Measurements from ENCODE around the gene ADORA2A.

The ADORA2A gene

DNA sequence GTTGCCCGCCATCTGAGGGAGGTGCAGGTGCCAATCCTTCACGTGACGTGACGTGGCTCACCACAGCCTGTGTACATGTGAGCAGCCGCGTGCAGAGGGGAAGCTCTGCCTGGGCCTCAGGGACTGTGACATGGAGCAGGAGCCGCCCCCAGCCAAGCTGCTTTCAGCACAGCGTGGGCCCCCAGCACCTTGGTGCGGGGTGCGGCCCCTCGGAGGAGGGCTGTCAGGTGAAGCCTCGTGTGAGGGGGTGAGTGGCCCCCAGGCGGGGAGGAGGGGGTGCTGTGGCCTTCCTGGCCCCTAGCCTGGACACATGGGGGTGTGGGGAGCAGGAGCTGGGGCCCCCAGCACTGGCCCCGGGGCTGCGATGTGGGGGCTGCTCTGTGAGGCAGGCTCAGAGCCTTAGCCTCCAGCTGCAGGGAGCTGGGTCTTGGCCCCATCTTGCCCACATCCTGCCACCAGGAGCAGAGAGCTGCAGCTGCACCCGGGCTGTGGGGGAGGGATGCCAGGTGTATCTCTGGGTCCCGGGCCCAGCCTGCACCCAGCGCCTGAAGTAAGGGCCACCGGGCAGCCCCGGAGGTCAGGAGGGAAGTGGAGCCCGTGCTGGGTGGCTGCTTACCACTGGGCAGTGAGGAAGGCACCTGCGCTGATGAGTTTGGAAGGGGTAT, at the start of gene ADORA2A:
ADORA2A (plus strand) TSS at position 100 of the 665 bp plus-strand sequence. CDS start 5,806 bp downstream, outside the sequence.
- DNase-seq (ENCODE audit: low read depth in 2 of 2) = peak; percentile 70 to 72

- DNase-seq (ENCODE audit: low read depth in 2 of 2) = no peak
These were observed 47.9 kb upstream of the ADORA2A start for GRCh38 chr22:24379536-24379935.

DNA sequence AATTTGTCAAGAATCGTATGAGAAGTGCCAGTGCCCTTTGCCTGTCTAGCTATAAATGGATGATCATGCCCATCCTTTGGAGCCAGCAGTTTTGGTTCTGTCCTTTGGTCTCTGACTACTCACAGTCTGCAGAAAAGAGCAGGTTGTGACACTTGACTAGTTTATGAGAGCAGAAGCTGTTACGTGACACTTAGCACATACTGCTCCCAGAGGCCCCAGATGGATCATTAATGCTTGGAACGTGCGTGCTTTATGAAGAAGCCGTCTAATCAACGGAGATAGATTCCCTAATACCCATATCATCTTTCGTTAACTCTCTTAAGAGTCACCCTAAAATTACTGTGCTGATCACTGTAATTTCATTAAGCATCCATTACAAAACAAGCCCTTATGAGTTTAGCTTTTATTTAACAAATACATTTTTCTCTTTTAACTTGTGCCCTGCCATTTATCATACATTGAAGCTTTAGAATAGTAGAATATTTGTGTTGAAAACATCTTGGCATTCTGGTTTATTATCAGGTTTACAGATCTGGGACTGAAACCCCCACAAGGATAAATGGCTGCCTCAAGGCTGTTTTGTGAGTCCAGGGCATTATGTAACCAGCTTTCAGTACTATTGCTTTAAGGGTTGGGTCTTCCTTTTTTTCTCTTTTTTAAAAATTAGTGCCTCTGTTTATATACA, 47.0 kb upstream of the ADORA2A start:
- DNase-seq (ENCODE audit: low read depth in 2 of 2) = no peak

GRCh38 chr22:24380905-24381230, 46.5 kb upstream of the ADORA2A start:
- DNase-seq (ENCODE audit: low read depth in 2 of 2) = no peak

GRCh38 chr22:24383061-24383460, 44.3 kb upstream of the ADORA2A start:
- DNase-seq (ENCODE audit: low read depth in 2 of 2) = no peak

DNA sequence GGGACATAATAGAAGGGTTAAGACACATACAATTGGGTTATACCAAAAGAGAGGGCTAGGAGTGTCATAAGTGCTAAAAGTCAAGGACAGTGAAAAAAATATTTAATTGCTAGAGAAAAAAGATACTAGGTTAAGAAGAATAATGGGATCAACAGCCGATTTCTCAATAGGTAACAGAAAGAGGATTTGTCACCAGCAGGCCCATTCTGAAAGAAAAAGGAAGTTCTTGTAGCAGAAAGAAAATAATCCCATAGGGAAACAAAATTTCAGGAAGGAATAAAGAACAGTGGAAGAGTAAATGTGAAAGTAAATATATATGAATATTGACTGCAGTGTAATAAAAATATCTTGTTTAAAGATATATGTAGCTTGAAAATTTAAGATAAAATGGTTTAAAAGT, 43.3 kb upstream of the ADORA2A start:
- DNase-seq (ENCODE audit: low read depth in 2 of 2) = no peak

DNA sequence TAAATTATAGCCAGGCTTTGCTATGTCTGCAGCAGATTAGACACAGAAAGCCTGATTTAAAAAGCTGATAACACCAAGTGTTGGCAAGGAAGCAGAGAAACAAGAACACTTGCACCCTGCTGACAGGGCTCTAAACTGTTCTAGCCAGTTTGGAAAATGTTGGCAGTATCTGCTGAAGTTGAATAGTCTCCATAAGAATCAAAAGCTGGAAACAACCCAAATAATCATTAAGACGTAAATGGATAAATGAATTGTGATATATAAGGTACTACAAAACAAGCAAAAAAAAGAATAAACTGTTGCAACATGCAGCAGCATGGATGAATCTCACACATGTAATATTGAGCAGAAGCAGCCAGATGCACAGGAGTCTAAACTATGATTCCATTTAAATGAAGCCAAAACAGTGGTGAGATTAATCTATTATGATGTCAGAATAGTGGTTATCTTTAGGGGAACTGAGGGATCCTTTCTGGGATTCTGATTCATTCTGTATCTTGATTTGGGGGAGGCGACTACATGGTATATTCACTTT, 40.4 kb upstream of the ADORA2A start:
- DNase-seq (ENCODE audit: low read depth in 2 of 2) = no peak

- no peak for DNase-seq (ENCODE audit: low read depth in 2 of 2)
These were observed 37.7 kb upstream of the ADORA2A start for GRCh38 chr22:24389680-24390079.

- no peak for DNase-seq (ENCODE audit: low read depth in 2 of 2)
These were observed 37.2 kb upstream of the ADORA2A start for GRCh38 chr22:24390156-24390555.

GRCh38 chr22:24390576-24390975, 36.8 kb upstream of the ADORA2A start:
- no peak for DNase-seq (ENCODE audit: low read depth in 2 of 2)

- DNase-seq (ENCODE audit: low read depth in 2 of 2) = no peak
These were observed 35.6 kb upstream of the ADORA2A start for GRCh38 chr22:24391836-24392217.

DNA sequence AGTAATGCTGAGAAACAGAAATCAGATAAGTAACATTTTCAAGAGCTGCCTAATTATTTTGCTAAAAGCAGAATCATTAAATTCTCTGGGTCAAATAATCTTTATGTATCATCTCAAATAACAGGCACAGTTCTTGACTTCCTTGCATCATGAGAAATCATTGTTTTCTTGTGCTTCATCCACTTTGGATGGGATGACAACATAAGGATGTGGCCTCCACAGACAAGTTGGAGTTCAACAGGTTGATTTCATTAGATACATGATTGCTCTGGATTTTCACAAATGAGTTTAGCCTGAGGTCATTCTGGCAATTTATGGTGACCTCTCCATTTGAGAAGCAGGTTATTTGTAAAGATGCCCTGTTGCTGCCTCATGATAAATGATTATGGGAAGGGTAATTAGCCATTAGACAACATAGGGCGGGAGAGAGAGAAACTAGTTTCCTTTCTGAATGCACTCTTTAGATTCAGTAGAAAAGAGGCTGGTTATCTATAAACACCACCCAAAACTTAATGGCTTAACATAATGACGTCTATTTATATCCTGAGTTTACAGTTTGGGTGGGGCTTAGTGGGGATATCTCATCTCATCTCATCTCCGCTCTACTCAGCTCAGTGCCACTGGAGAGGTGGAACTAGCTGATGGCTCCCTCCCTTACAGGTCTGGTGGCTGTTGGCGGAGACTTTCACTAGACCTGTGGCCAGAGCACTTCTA, 35.0 kb upstream of the ADORA2A start:
- no peak for DNase-seq (ENCODE audit: low read depth in 2 of 2)

DNA sequence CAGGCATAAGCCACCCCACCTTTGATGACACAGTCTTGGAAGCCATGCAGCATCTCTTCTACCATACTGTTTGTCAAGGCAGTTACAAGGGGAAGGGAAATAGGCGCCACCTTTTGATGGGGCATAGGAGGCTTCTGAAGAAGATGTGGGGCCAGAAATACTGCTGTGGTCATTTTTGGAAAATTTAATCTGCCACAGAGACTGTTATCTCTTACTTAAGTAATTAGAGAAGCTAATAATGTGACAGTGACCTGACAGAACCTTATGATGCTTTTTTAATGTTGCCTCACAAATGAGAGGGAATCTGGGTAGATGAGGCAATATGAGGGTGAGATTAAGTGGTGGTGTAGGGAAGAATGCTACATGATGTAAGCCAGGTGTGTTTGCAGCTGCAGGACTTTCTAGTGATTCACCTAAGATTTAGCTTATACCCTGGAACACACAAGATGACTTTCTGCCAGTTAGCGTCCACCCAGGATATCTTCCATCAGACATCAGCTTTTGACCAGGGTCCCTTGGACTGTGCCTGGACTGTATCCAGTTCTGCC, 34.3 kb upstream of the ADORA2A start:
- no peak for DNase-seq (ENCODE audit: low read depth in 2 of 2)

- DNase-seq (ENCODE audit: low read depth in 2 of 2) = no peak
These were observed 33.6 kb upstream of the ADORA2A start for GRCh38 chr22:24393848-24394247.

GRCh38 chr22:24394254-24394653, 33.1 kb upstream of the ADORA2A start:
- DNase-seq (ENCODE audit: low read depth in 2 of 2) = no peak

DNA sequence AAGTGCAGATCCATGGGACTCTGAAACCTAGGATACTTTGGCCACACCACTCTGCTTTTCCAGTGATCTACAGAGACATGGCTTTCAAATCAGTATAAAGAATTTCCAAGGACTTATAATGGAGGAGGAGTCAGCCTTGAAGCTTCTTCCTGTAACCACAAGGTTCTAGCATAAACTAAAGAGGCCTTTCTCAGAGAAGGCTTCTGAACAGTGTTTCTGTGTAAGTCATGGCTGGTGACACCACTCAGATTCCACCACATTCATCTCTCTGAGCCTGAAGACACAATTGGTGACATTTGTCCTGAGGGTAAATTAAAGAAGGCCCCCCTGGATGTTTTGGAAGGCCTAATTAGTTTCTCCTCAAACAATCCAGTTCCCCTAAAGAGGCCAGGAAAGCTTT, 29.0 kb upstream of the ADORA2A start:
- DNase-seq (ENCODE audit: low read depth in 2 of 2) = no peak

GRCh38 chr22:24400034-24400725, 27.2 kb upstream of the ADORA2A start:
- DNase-seq (ENCODE audit: low read depth in 2 of 2) = no peak

DNA sequence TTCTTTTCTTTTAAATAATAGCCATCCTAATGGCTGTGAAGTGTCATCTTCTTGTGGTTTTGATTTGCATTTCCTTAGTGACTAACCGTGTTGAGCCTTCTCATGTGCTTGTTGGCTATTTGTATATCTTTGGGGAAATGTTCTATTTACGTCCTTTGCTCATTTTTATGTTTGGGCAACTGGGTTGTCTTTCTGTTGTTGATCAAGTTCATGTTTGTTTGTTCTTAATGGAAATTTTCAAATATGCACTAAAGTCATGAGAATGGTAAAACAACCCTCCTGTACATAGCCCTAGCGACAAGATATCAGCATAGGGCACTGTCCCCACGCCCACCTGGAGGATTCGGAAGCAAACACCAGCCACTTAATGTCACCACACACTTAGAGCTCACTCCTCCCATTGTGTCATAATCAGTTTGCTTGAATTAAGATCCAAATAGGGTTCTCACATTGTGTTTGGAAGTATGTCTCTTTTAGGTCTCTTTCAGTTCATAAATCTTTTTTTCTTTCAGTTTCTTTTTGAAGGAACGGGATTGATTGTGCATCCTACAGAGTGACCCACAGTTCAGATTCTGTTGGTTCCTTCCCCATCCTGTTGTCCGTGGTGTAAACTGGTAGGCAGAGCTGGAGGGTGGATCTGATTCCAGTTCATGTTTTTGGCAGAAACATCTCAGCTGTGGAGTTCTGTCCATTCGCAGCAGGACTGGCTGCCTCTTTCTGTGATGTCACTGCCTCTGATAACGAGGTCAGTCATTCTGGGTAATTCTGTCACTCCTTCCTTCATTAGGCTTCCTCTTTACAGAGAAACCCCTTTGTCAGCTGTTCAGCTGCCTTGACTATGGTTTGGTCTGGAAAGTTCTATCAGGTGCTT, 26.4 kb upstream of the ADORA2A start:
- no peak for DNase-seq (ENCODE audit: low read depth in 2 of 2)

DNA sequence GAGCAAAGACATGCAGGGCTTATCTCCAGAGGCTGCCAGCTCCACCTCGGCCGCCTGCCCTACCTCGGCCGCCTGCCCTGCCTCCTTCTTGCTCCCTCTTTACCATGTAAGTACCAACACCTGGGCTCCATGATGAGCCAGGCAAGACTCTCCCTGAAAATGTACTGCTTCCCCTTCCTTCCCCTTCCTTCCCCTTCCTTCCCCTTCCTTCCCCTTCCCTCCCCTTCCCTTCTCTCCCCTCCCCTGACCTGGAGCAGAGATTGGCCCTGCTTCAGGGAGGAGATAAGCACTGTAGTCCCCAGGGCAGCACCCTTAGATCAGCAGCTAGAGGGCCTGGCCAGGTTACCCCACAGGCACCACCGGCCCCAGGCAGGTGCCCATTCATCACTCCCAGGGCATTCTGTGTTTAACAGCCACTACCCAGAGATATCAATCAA, 25.4 kb upstream of the ADORA2A start:
- no peak for DNase-seq (ENCODE audit: low read depth in 2 of 2)

DNA sequence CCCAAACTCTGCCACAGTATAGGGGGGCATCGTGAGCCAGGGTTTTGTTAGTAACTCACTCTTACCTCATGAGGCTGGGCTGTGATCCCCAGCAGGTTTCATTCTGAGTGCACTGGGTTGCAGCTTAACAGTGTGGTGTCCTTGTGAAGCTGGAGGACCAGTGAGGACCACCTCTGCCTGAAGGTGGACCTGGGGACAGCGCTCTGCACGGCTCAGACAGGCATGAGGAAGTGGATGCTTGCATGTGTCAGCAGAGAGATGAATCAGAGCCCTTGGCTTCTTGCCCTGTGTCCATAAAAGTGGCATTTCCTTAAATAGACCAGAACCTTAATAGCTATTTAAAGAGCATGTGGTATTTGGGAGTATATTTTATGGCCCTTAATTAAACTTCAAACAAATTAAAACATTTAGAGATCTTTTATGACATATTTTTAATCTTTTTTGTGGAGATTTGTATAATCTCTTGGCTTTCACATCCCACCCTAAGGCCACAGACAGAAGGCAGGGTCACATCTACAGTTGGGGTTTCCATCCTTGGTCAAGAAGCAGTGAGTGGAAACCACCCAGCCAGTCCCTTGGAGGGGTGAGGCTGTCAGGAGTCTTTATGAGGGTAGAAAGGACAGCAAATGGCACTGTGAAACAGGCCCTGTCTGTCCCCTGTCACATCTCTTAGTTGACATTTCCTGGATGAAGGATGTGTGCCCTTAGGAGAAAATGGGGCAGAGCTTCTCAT, 24.8 kb upstream of the ADORA2A start:
- no peak for DNase-seq (ENCODE audit: low read depth in 2 of 2)

All from stimulated activated CD4-positive, alpha-beta T cell treated with anti-CD3 and anti-CD28 coated beads, Interleukin-4, amount 100 ng/mL, for 48 hours (primary cell).